HEK293 (cell line): Measurements from ENCODE around the gene ASXL3.

Experiments used
- CTCF ChIA-PET: fragments of 350-600 bp; formaldehyde crosslinking; extraction: SDS; loops from one replicate; lab custom pipeline; 2021; ENCODE audit warnings: antibody characterized with exemption; lab: Yijun Ruan, JAX
- POLR2A ChIA-PET: fragments of 300-600 bp; formaldehyde crosslinking; extraction: SDS; loops from one replicate; lab custom pipeline; 2020; ENCODE audit warnings: antibody characterized with exemption, inconsistent platforms; lab: Yijun Ruan, JAX
- H3K27ac ChIP-seq: fragments of 200-500 bp; sonication (Bioruptor generic); 2 replicates; pipeline ENCODE4 v1.5.1; 2014; ENCODE audit warnings: low read depth, low read length, control low read depth, inconsistent platforms; ENCODE audit errors: extremely low read depth
- H3K36me3 ChIP-seq, 2 experiments: fragments of 200-500 bp in 1 of 2; sonication (Bioruptor generic) in 1 of 2; 1 replicate in 1 of 2; 2 replicates in 1 of 2; pipeline ENCODE4 v1.5.1; 2014 to 2017; ENCODE audit warnings: inconsistent platforms in 2 of 2, low read length in 2 of 2; ENCODE audit not compliant: control insufficient read depth in 2 of 2, insufficient read depth in 1 of 2
- H3K4me1 ChIP-seq: fragments of 200-500 bp; sonication (Bioruptor generic); 2 replicates; pipeline ENCODE4 v1.5.1; 2014; ENCODE audit warnings: mild to moderate bottlenecking, low read length, inconsistent platforms; ENCODE audit not compliant: control insufficient read depth, insufficient read depth
- H3K4me3 ChIP-seq: 2 replicates; pipeline ENCODE4 v1.5.1; 2011; ENCODE audit warnings: low read depth, mild to moderate bottlenecking, control low read depth, low read length, moderate library complexity
- H3K9me3 ChIP-seq: fragments of 200-500 bp; sonication (Bioruptor generic); 2 replicates; pipeline ENCODE4 v1.5.1; 2014; ENCODE audit warnings: low read depth, low read length, inconsistent platforms; ENCODE audit not compliant: control insufficient read depth, insufficient read depth
- GLI4 ChIP-seq: fragments of 450-650 bp; formaldehyde crosslinking; IDR thresholded peaks from 2 replicates; pipeline ENCODE4 v1.5.1; 2016; ENCODE audit warnings: missing biosample characterization, missing genetic modification characterization
- GLIS1 ChIP-seq: fragments of 450-650 bp; formaldehyde crosslinking; IDR thresholded peaks from 2 replicates; pipeline ENCODE4 v1.5.1; 2016; ENCODE audit warnings: missing biosample characterization, missing genetic modification characterization
- GLIS2 ChIP-seq: fragments of 450-650 bp; formaldehyde crosslinking; IDR thresholded peaks from 2 replicates; pipeline ENCODE4 v1.5.1; 2016; ENCODE audit warnings: missing biosample characterization, missing genetic modification characterization
- MZF1 ChIP-seq: fragments of 450-650 bp; formaldehyde crosslinking; IDR thresholded peaks from 2 replicates; pipeline ENCODE4 v1.5.1; 2017; ENCODE audit warnings: missing biosample characterization, missing genetic modification characterization, borderline replicate concordance
- SP2 ChIP-seq: fragments of 450-650 bp; formaldehyde crosslinking; IDR thresholded peaks from 2 replicates; pipeline ENCODE4 v1.5.1; 2016; ENCODE audit warnings: missing biosample characterization, missing genetic modification characterization
- YY1 ChIP-seq: fragments of 450-650 bp; formaldehyde crosslinking; IDR thresholded peaks from 2 replicates; pipeline ENCODE4 v1.5.1; 2018; ENCODE audit warnings: missing biosample characterization, missing genetic modification characterization
- ZNF138 ChIP-seq: fragments of 450-650 bp; formaldehyde crosslinking; IDR thresholded peaks from 2 replicates; pipeline ENCODE4 v1.5.1; 2016; ENCODE audit warnings: missing biosample characterization, missing genetic modification characterization, borderline replicate concordance
- ZNF155 ChIP-seq: fragments of 450-650 bp; formaldehyde crosslinking; IDR thresholded peaks from 2 replicates; pipeline ENCODE4 v1.5.1; 2016; ENCODE audit warnings: missing biosample characterization, missing genetic modification characterization
- ZNF202 ChIP-seq: fragments of 450-650 bp; formaldehyde crosslinking; IDR thresholded peaks from 2 replicates; pipeline ENCODE4 v1.5.1; 2016; ENCODE audit warnings: missing biosample characterization, missing genetic modification characterization, borderline replicate concordance
- ZNF223 ChIP-seq: fragments of 450-650 bp; formaldehyde crosslinking; IDR thresholded peaks from 2 replicates; pipeline ENCODE4 v1.5.1; 2016; ENCODE audit warnings: missing biosample characterization, missing genetic modification characterization
- ZNF23 ChIP-seq: fragments of 450-650 bp; formaldehyde crosslinking; IDR thresholded peaks from 2 replicates; pipeline ENCODE4 v1.5.1; 2016; ENCODE audit warnings: missing biosample characterization, missing genetic modification characterization, borderline replicate concordance
- ZNF248 ChIP-seq: fragments of 450-650 bp; formaldehyde crosslinking; IDR thresholded peaks from 2 replicates; pipeline ENCODE4 v1.5.1; 2017; ENCODE audit warnings: missing biosample characterization, missing genetic modification characterization
- ZNF423 ChIP-seq: fragments of 450-650 bp; formaldehyde crosslinking; IDR thresholded peaks from 2 replicates; pipeline ENCODE4 v1.5.1; 2016; ENCODE audit warnings: missing biosample characterization, missing genetic modification characterization
- ZNF48 ChIP-seq: fragments of 450-650 bp; formaldehyde crosslinking; IDR thresholded peaks from 2 replicates; pipeline ENCODE4 v1.5.1; 2016; ENCODE audit warnings: missing biosample characterization, missing genetic modification characterization
- ZNF510 ChIP-seq: fragments of 450-650 bp; formaldehyde crosslinking; IDR thresholded peaks from 2 replicates; pipeline ENCODE4 v1.5.1; 2018; ENCODE audit warnings: mild to moderate bottlenecking, missing genetic modification characterization, missing biosample characterization; ENCODE audit not compliant: insufficient replicate concordance
- ZNF560 ChIP-seq: fragments of 450-650 bp; formaldehyde crosslinking; IDR thresholded peaks from 2 replicates; pipeline ENCODE4 v1.5.1; 2017; ENCODE audit warnings: missing biosample characterization, missing genetic modification characterization, borderline replicate concordance
- ZNF629 ChIP-seq: fragments of 450-650 bp; formaldehyde crosslinking; IDR thresholded peaks from 2 replicates; pipeline ENCODE4 v1.5.1; 2017; ENCODE audit warnings: missing biosample characterization, missing genetic modification characterization
- ZNF777 ChIP-seq: fragments of 450-650 bp; formaldehyde crosslinking; IDR thresholded peaks from 2 replicates; pipeline ENCODE4 v1.5.1; 2017; ENCODE audit warnings: missing biosample characterization, missing genetic modification characterization, borderline replicate concordance
- ZNF843 ChIP-seq: fragments of 450-650 bp; formaldehyde crosslinking; IDR thresholded peaks from 2 replicates; pipeline ENCODE4 v1.5.1; 2016; ENCODE audit warnings: missing biosample characterization, missing genetic modification characterization
- ZSCAN16 ChIP-seq: fragments of 450-650 bp; formaldehyde crosslinking; IDR thresholded peaks from 2 replicates; pipeline ENCODE4 v1.5.1; 2016; ENCODE audit warnings: missing biosample characterization, missing genetic modification characterization
- TF ChIP-seq, protein P1 (sequence below): fragments of 450-650 bp; formaldehyde crosslinking; IDR thresholded peaks from 2 replicates; pipeline ENCODE4 v1.5.1; 2016; ENCODE audit warnings: missing biosample characterization, missing genetic modification characterization
- TF ChIP-seq, protein P2 (sequence below): fragments of 450-650 bp; formaldehyde crosslinking; IDR thresholded peaks from 2 replicates; pipeline ENCODE4 v1.5.1; 2016; ENCODE audit warnings: missing biosample characterization, missing genetic modification characterization
- TF ChIP-seq, protein P3 (sequence below): fragments of 450-650 bp; formaldehyde crosslinking; IDR thresholded peaks from 2 replicates; pipeline ENCODE4 v1.5.1; 2016; ENCODE audit warnings: missing biosample characterization, missing genetic modification characterization
- TF ChIP-seq, protein P4 (sequence below): fragments of 450-650 bp; formaldehyde crosslinking; IDR thresholded peaks from 2 replicates; pipeline ENCODE4 v1.5.1; 2016; ENCODE audit warnings: missing biosample characterization, missing genetic modification characterization
- TF ChIP-seq, protein P5 (sequence below): fragments of 450-650 bp; formaldehyde crosslinking; IDR thresholded peaks from 2 replicates; pipeline ENCODE4 v1.5.1; 2016; ENCODE audit warnings: missing biosample characterization, missing genetic modification characterization

The ASXL3 gene

DNA sequence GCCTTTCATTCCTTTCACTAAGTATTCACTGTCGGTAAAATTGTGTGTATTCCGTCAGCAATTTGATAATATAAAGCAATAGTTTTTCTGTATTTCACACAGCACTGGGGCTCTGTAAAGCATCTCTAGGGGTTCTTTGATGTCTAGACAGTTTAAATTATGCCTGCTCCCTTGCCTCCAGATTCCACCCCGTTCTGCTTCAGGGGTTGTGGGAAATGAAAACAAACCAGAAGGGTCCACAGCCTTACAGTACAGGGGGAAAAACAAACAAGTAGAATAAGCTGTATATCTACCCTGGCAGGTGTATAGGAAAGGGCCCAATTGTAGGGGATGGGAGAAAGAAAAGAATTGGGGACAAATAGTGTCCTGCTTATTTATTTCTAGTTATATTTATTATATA is 63.1 kb downstream of the ASXL3 start:
- no peak overlapping the region for H3K4me3 ChIP-seq
- ChIA-PET CTCF (interaction anchor here (0.7 kb wide), 1 partner anchor 681 kb away, joined by 3 read pairs; no protein-coding TSS in a partner anchor), POLR2A (no interaction called here)
- H3K4me1 ChIP-seq = no peaks in the 10 kb centered on the region
- no peaks in the 10 kb centered on the region for H3K9me3 ChIP-seq
- no peaks in the 10 kb centered on the region for H3K36me3 ChIP-seq
- TF ChIP-seq, protein P1, sequence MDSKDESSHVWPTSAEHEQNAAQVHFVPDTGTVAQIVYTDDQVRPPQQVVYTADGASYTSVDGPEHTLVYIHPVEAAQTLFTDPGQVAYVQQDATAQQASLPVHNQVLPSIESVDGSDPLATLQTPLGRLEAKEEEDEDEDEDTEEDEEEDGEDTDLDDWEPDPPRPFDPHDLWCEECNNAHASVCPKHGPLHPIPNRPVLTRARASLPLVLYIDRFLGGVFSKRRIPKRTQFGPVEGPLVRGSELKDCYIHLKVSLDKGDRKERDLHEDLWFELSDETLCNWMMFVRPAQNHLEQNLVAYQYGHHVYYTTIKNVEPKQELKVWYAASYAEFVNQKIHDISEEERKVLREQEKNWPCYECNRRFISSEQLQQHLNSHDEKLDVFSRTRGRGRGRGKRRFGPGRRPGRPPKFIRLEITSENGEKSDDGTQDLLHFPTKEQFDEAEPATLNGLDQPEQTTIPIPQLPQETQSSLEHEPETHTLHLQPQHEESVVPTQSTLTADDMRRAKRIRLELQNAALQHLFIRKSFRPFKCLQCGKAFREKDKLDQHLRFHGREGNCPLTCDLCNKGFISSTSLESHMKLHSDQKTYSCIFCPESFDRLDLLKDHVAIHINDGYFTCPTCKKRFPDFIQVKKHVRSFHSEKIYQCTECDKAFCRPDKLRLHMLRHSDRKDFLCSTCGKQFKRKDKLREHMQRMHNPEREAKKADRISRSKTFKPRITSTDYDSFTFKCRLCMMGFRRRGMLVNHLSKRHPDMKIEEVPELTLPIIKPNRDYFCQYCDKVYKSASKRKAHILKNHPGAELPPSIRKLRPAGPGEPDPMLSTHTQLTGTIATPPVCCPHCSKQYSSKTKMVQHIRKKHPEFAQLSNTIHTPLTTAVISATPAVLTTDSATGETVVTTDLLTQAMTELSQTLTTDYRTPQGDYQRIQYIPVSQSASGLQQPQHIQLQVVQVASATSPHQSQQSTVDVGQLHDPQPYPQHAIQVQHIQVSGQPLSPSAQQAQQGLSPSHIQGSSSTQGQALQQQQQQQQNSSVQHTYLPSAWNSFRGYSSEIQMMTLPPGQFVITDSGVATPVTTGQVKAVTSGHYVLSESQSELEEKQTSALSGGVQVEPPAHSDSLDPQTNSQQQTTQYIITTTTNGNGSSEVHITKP (tag by site-specific recombination) = peak; percentile 47
- no peak for TF ChIP-seq ZNF629 (tag by site-specific recombination)
- TF ChIP-seq, protein P2, sequence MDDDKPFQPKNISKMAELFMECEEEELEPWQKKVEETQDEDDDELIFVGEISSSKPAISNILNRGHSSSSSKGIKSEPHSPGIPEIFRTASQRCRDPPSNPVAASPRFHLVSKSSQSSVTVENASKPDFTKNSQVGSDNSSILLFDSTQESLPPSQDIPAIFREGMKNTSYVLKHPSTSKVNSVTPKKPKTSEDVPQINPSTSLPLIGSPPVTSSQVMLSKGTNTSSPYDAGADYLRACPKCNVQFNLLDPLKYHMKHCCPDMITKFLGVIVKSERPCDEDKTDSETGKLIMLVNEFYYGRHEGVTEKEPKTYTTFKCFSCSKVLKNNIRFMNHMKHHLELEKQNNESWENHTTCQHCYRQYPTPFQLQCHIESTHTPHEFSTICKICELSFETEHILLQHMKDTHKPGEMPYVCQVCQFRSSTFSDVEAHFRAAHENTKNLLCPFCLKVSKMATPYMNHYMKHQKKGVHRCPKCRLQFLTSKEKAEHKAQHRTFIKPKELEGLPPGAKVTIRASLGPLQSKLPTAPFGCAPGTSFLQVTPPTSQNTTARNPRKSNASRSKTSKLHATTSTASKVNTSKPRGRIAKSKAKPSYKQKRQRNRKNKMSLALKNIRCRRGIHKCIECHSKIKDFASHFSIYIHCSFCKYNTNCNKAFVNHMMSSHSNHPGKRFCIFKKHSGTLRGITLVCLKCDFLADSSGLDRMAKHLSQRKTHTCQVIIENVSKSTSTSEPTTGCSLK (tag by site-specific recombination) = no peak
- H3K27ac ChIP-seq = no peak overlapping the region

DNA sequence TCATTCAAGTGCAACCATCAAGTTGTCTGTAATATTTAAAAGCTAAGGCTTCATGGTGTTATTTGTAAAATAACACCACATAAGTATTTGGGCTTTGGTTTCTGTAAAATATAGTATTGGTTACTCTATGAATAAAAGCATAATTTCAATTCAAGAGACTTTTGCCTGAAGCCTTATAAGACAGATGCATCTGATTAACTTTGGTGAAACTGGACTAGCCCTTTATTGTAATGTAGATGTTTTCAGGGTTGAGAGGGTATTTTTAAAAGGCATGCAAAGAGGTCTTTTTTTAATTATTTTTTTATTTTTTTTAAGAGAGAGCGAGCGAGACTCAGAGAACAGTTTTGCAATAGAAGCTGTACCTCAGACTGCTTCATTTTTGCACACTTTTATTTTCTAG is 66.5 kb downstream of the ASXL3 start:
- POLR2A ChIA-PET = no interaction called here

DNA sequence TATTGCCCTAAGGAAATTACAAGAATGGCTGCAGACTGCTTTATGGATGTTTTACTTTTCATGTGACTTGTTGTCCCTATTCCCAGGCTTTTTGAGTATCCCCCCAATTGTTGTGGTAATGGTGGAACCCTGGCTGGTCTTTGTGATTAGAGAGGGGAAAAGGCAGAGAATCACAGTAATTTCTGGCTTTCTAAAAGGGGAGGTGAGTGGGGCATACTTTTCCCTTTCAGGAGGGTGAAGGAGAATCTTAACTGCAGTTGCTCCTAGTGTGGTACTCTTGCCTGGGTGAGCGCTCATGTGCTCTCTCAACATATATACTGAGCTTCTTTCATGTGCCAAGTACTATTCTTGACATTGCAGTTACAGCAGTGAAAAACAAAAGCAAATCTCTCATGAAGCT is 69.3 kb downstream of the ASXL3 start:
- ChIA-PET CTCF (no interaction called here), POLR2A (no interaction called here)
- no peak for TF ChIP-seq ZSCAN16 (tag by site-specific recombination)
- no peak for TF ChIP-seq ZNF223
- no peak for TF ChIP-seq YY1
- TF ChIP-seq ZNF23 (tag by site-specific recombination) = no peak
- TF ChIP-seq, protein P3, sequence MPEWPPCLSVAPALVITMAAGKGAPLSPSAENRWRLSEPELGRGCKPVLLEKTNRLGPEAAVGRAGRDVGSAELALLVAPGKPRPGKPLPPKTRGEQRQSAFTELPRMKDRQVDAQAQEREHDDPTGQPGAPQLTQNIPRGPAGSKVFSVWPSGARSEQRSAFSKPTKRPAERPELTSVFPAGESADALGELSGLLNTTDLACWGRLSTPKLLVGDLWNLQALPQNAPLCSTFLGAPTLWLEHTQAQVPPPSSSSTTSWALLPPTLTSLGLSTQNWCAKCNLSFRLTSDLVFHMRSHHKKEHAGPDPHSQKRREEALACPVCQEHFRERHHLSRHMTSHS = no peak
- TF ChIP-seq ZNF202 = no peak
- no peak for TF ChIP-seq ZNF777 (tag by site-specific recombination)
- TF ChIP-seq ZNF510 (tag by site-specific recombination) = no peak
- TF ChIP-seq GLIS1 (tag by site-specific recombination) = no peak
- TF ChIP-seq, protein P4, sequence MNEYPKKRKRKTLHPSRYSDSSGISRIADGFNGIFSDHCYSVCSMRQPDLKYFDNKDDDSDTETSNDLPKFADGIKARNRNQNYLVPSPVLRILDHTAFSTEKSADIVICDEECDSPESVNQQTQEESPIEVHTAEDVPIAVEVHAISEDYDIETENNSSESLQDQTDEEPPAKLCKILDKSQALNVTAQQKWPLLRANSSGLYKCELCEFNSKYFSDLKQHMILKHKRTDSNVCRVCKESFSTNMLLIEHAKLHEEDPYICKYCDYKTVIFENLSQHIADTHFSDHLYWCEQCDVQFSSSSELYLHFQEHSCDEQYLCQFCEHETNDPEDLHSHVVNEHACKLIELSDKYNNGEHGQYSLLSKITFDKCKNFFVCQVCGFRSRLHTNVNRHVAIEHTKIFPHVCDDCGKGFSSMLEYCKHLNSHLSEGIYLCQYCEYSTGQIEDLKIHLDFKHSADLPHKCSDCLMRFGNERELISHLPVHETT (tag by site-specific recombination) = no peak
- TF ChIP-seq, protein P5, sequence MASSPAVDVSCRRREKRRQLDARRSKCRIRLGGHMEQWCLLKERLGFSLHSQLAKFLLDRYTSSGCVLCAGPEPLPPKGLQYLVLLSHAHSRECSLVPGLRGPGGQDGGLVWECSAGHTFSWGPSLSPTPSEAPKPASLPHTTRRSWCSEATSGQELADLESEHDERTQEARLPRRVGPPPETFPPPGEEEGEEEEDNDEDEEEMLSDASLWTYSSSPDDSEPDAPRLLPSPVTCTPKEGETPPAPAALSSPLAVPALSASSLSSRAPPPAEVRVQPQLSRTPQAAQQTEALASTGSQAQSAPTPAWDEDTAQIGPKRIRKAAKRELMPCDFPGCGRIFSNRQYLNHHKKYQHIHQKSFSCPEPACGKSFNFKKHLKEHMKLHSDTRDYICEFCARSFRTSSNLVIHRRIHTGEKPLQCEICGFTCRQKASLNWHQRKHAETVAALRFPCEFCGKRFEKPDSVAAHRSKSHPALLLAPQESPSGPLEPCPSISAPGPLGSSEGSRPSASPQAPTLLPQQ (tag by site-specific recombination) = no peak
- TF ChIP-seq ZNF138 (tag by site-specific recombination) = no peak
- TF ChIP-seq GLIS2 (tag by site-specific recombination) = no peak
- TF ChIP-seq ZNF48 (tag by site-specific recombination) = no peak
- no peak for TF ChIP-seq ZNF248
- no peak for TF ChIP-seq ZNF560 (tag by site-specific recombination)
- no peak for TF ChIP-seq GLI4 (tag by site-specific recombination)
- TF ChIP-seq ZNF423 (tag by site-specific recombination) = no peak
- TF ChIP-seq SP2 (tag by site-specific recombination) = no peak

More for the DNA sequence above, 66.5 kb downstream of the ASXL3 start:
- H3K4me3 ChIP-seq = no peak overlapping the region
- no peaks in the 10 kb centered on the region for H3K9me3 ChIP-seq
- H3K36me3 ChIP-seq = no peaks in the 10 kb centered on the region
- H3K4me1 ChIP-seq = no peaks in the 10 kb centered on the region
- CTCF ChIA-PET = interaction anchor here (0.7 kb wide), 1 partner anchor 72 kb away, joined by 3 read pairs; no protein-coding TSS in a partner anchor
- TF ChIP-seq MZF1 (tag by site-specific recombination) = no peak
- TF ChIP-seq ZNF843 (tag by site-specific recombination) = no peak
- no peak for TF ChIP-seq ZNF155 (tag by site-specific recombination)
- H3K27ac ChIP-seq = no peak overlapping the region

More for the DNA sequence above, 69.3 kb downstream of the ASXL3 start:
- Histone ChIP-seq H3K27ac (no peak overlapping the region), H3K9me3 (no peaks in the 10 kb centered on the region), H3K4me3 (no peak overlapping the region), H3K36me3 (no peaks in the 10 kb centered on the region), H3K4me1 (peaks cover 4% of the 10 kb centered on the region)
